ENCODE measurements around the gene SCTR.

- no peak for TF ChIP-seq POLR2AphosphoS5 (IDR thresholded peaks at IDR 0.05; ENCODE audit: low read depth, low read length)
- TF ChIP-seq POLR2A (IDR thresholded peaks at IDR 0.05; ENCODE audit: low read depth, low read length): no peak
Measured at GRCh38 chr2:119419803-119420508, 104.3 kb downstream of the SCTR start.
